ENCODE measurements around the gene OPN3.
"Not testable (repeated sequence)": the region's sequence is repeated elsewhere in the genome, so short reads cannot be mapped to it uniquely, and the experiment has no call there.

OPN3 gene

GRCh38 chr1:241640149-241640866, at the start of gene OPN3, which contains the start of gene CHML:
TSS of gene OPN3 (minus strand) at chr1:241640369. CDS start at chr1:241640254, 115 bp downstream.
TSS of gene CHML (minus strand) at chr1:241640369. CDS start at chr1:241635766, 4,603 bp downstream.
- DNase-seq = peak; percentile 93 to 96

- no peak for DNase-seq
Observed at GRCh38 chr1:241688940-241689368, 48.8 kb upstream of the OPN3 start.

- no peak for DNase-seq
Observed at GRCh38 chr1:241684108-241684507, 43.9 kb upstream of the OPN3 start.

- DNase-seq = no peak
Observed at GRCh38 chr1:241682921-241683320, 42.8 kb upstream of the OPN3 start.

GRCh38 chr1:241681861-241682448, 41.8 kb upstream of the OPN3 start:
- not testable (repeated sequence) for DNase-seq

GRCh38 chr1:241679961-241680360, 39.8 kb upstream of the OPN3 start:
- DNase-seq = no peak

GRCh38 chr1:241679404-241679803, 39.2 kb upstream of the OPN3 start:
- no peak for DNase-seq

GRCh38 chr1:241678536-241678935, 38.4 kb upstream of the OPN3 start:
- no peak for DNase-seq

GRCh38 chr1:241677201-241677600, 37.0 kb upstream of the OPN3 start:
- peak in 1 of 2 donors; percentile 20 for DNase-seq

- no peak for DNase-seq
Observed at GRCh38 chr1:241675983-241676382, 35.8 kb upstream of the OPN3 start.

GRCh38 chr1:241674805-241675384, 34.7 kb upstream of the OPN3 start:
- DNase-seq = no peak

- DNase-seq = no peak
Observed at GRCh38 chr1:241672301-241672700, 32.1 kb upstream of the OPN3 start.

- DNase-seq = no peak
Observed at GRCh38 chr1:241666419-241666818, 26.2 kb upstream of the OPN3 start.

- DNase-seq = no peak
Observed at GRCh38 chr1:241660424-241660972, 20.3 kb upstream of the OPN3 start.

GRCh38 chr1:241659016-241659415, 18.8 kb upstream of the OPN3 start:
- DNase-seq = not testable (repeated sequence)

- no peak for DNase-seq
Observed at GRCh38 chr1:241658081-241658793, 18.1 kb upstream of the OPN3 start.

- no peak for DNase-seq
Observed at GRCh38 chr1:241654641-241655040, 14.5 kb upstream of the OPN3 start.

GRCh38 chr1:241654019-241654418, 13.8 kb upstream of the OPN3 start:
- no peak for DNase-seq

GRCh38 chr1:241652012-241652411, 11.8 kb upstream of the OPN3 start, which contains the start of gene WDR64:
TSS of gene WDR64 (plus strand) at chr1:241652281. CDS start at chr1:241652485, 204 bp downstream.
- no peak for DNase-seq

- no peak for DNase-seq
Observed at GRCh38 chr1:241648159-241648558, 8.0 kb upstream of the OPN3 start.

GRCh38 chr1:241647658-241648057, 7.5 kb upstream of the OPN3 start:
- no peak for DNase-seq

- DNase-seq = no peak
Observed at GRCh38 chr1:241646201-241646600, 6.0 kb upstream of the OPN3 start.

GRCh38 chr1:241645199-241645598, 5.0 kb upstream of the OPN3 start:
- no peak for DNase-seq
